MM.1S (cell line): Measurements from ENCODE around the gene NOSIP.

Experiments
- DNase-seq: peaks from one replicate; pipeline ENCODE4 v3.0.0-alpha.2; 2015
- H2AFZ ChIP-seq: fragments of 300-600 bp; sonication (generic); 2 replicates; pipeline ENCODE4 v1.6.0; 2016; ENCODE audit warnings: antibody characterized with exemption, low read length
- H3F3A ChIP-seq: fragments of 300-600 bp; sonication (generic); 2 replicates; pipeline ENCODE4 v1.6.1; 2016; ENCODE audit warnings: mild to moderate bottlenecking, antibody characterized with exemption, low read length, moderate library complexity, mixed read lengths; ENCODE audit not compliant: insufficient read depth
- H3K27ac ChIP-seq: fragments of 300-600 bp; sonication (generic); 2 replicates; pipeline ENCODE4 v1.5.1; 2016; ENCODE audit warnings: mild to moderate bottlenecking, low read length
- H3K27me3 ChIP-seq: fragments of 300-600 bp; sonication (generic); replicated peaks from 2 replicates; pipeline ENCODE4 v1.6.0; 2016; ENCODE audit warnings: low read length; ENCODE audit not compliant: insufficient read depth
- H3K36me3 ChIP-seq: fragments of 300-600 bp; sonication (generic); replicated peaks from 2 replicates; pipeline ENCODE4 v1.6.1; 2016; ENCODE audit warnings: mild to moderate bottlenecking, low read length, mixed read lengths; ENCODE audit not compliant: insufficient read depth
- H3K4me1 ChIP-seq: fragments of 300-600 bp; sonication (generic); 2 replicates; pipeline ENCODE4 v1.6.1; 2016; ENCODE audit warnings: low read length, mixed read lengths
- H3K4me2 ChIP-seq: fragments of 300-600 bp; sonication (generic); 2 replicates; pipeline ENCODE4 v1.6.0; 2016; ENCODE audit warnings: low read depth, low read length
- H3K4me3 ChIP-seq: fragments of 300-600 bp; sonication (generic); 2 replicates; pipeline ENCODE4 v1.5.1; 2016; ENCODE audit warnings: low read length, mixed read lengths
- H3K79me2 ChIP-seq: fragments of 300-600 bp; sonication (generic); 2 replicates; pipeline ENCODE4 v1.6.1; 2016; ENCODE audit warnings: mixed run types, low read length, mixed read lengths
- H3K9ac ChIP-seq: fragments of 300-600 bp; sonication (generic); 2 replicates; pipeline ENCODE4 v1.6.1; 2016; ENCODE audit warnings: low read length, mixed read lengths
- H3K9me2 ChIP-seq: fragments of 300-600 bp; sonication (generic); replicated peaks from 2 replicates; pipeline ENCODE4 v1.6.1; 2016; ENCODE audit warnings: mild to moderate bottlenecking, low read length, mixed read lengths; ENCODE audit not compliant: insufficient read depth
- H3K9me3 ChIP-seq: fragments of 300-600 bp; sonication (generic); replicated peaks from 2 replicates; pipeline ENCODE4 v1.6.1; 2016; ENCODE audit warnings: mild to moderate bottlenecking, low read length, mixed read lengths; ENCODE audit not compliant: insufficient read depth
- H4K20me1 ChIP-seq: fragments of 300-600 bp; sonication (generic); 2 replicates; pipeline ENCODE4 v1.6.1; 2016; ENCODE audit warnings: mild to moderate bottlenecking, low read length, moderate library complexity, mixed read lengths; ENCODE audit not compliant: insufficient read depth
- CTCF ChIP-seq: fragments of 300-600 bp; sonication (generic); IDR thresholded peaks from 2 replicates; pipeline ENCODE4 v1.5.1; 2016; ENCODE audit warnings: antibody characterized with exemption, low read length, mixed read lengths
- EZH2 ChIP-seq: fragments of 300-600 bp; sonication (generic); optimal IDR thresholded peaks from 2 replicates; pipeline ENCODE3; 2017; ENCODE audit warnings: low read depth, mild to moderate bottlenecking, antibody characterized with exemption, low read length, mixed read lengths
- EZH2phosphoT487 ChIP-seq: fragments of 300-600 bp; sonication (generic); IDR thresholded peaks from 2 replicates; pipeline ENCODE4 v1.6.1; 2018; ENCODE audit warnings: antibody characterized with exemption, low read length

NOSIP gene

DNA sequence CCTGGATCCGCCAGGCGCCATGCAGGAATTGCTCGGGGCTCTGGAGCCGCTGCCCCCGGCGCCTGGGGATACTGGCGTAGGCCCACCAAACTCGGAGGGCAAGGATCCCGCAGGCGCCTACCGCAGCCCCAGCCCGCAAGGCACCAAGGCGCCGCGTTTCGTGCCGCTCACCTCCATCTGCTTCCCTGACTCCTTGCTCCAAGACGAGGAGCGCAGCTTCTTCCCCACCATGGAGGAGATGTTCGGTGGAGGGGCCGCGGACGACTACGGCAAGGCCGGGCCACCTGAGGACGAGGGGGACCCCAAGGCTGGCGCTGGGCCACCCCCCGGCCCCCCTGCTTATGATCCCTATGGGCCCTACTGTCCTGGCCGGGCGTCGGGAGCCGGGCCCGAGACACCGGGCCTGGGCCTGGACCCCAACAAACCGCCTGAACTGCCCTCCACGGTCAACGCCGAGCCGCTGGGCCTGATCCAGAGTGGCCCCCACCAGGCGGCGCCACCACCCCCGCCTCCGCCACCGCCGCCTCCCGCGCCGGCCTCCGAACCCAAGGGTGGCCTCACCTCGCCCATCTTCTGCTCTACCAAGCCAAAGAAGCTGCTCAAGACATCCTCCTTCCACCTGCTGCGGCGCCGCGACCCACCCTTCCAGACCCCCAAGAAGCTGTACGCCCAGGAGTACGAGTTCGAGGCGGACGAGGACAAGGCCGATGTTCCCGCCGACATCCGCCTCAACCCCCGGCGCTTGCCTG is 16.8 kb upstream of the NOSIP start:
- Histone ChIP-seq H4K20me1 (no peaks in the 10 kb centered on the region), H3K4me1 (peaks cover 6% of the 10 kb centered on the region), H3K9ac (no peak overlapping the region), H3K9me2 (no peaks in the 10 kb centered on the region), H3K27ac (no peak overlapping the region), H3K9me3 (no peaks in the 10 kb centered on the region), H3F3A (peaks cover 4% of the 10 kb centered on the region), H3K27me3 (no peaks in the 10 kb centered on the region), H3K79me2 (peaks cover 55% of the 10 kb centered on the region), H2AFZ (no peak overlapping the region), H3K4me3 (no peak overlapping the region), H3K4me2 (no peak overlapping the region), H3K36me3 (no peaks in the 10 kb centered on the region)
- TF ChIP-seq EZH2phosphoT487 = no peak
- no peak for TF ChIP-seq CTCF
- TF ChIP-seq EZH2 = no peak
- DNase-seq = no peak

DNA sequence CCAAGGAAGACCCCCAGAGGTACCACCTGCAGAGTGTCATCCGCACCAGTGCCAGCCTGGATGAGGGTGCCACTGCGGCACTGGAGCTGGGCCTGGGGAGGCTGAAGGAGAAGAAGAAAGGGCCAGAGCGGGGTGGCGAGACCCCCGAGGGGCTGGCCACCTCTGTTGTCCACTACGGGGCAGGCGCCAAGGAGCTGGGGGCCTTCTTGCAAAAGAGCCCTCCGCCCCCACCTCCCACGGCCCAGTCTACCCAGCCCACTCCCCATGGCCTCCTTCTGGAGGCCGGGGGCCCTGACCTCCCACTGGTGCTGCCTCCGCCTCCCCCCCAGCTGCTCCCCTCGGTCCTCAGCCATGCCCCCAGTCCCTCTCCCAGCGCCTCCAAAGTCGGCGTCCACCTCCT is 16.1 kb upstream of the NOSIP start:
- Histone ChIP-seq H3K4me3 (no peak overlapping the region), H3K9me3 (no peaks in the 10 kb centered on the region), H3K4me2 (no peak overlapping the region), H3K27me3 (no peaks in the 10 kb centered on the region), H3K79me2 (peaks cover 57% of the 10 kb centered on the region), H2AFZ (no peak overlapping the region), H3K27ac (no peak overlapping the region), H3K4me1 (peaks cover 6% of the 10 kb centered on the region), H3K36me3 (no peaks in the 10 kb centered on the region), H3K9me2 (no peaks in the 10 kb centered on the region), H4K20me1 (no peaks in the 10 kb centered on the region), H3K9ac (no peak overlapping the region), H3F3A (peaks cover 9% of the 10 kb centered on the region)
- DNase-seq = no peak
- no peak for TF ChIP-seq EZH2phosphoT487
- no peak for TF ChIP-seq CTCF
- no peak for TF ChIP-seq EZH2

DNA sequence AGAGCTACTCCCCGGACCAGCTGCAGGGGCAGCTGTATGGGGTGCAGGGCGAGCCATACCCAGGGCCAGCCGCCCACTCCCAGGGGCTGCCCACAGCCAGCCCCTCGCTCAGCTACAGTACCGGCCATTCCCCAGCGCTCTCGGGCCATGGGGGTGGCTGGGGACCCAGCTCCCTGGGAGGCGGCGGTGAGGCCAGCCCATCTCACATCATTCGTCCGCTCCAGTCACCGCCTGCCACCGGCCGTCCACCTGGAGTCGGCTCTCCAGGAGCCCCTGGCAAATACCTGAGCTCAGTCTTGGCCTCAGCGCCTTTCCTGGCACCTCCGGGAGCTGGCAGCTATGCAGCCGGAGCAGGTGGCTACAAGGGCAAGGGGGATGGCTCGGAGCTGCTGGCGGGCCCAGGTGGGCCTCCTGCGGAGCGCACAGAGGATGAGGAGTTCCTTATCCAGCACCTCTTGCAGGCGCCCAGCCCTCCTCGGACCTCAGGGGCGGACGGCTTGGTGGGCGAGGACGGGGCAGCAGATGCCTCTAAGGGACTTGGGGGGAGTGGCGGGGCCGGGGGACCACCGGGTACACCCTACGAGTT is 15.6 kb upstream of the NOSIP start:
- H3K79me2 ChIP-seq = peaks cover 57% of the 10 kb centered on the region

More for the DNA sequence above, 15.6 kb upstream of the NOSIP start:
- no peak overlapping the region for H3K9ac ChIP-seq
- H3K4me3 ChIP-seq = no peak overlapping the region
- no peak overlapping the region for H2AFZ ChIP-seq
- H3K36me3 ChIP-seq = no peaks in the 10 kb centered on the region
- no peak overlapping the region for H3K4me2 ChIP-seq
- H3K4me1 ChIP-seq = peaks cover 6% of the 10 kb centered on the region
- H3K27ac ChIP-seq = no peak overlapping the region
- H4K20me1 ChIP-seq = no peaks in the 10 kb centered on the region
- TF ChIP-seq EZH2phosphoT487 = no peak
- no peak for TF ChIP-seq EZH2
- TF ChIP-seq CTCF = no peak
- H3F3A ChIP-seq = peaks cover 9% of the 10 kb centered on the region
- no peaks in the 10 kb centered on the region for H3K9me2 ChIP-seq
- no peaks in the 10 kb centered on the region for H3K9me3 ChIP-seq
- DNase-seq = no peak
- H3K27me3 ChIP-seq = no peaks in the 10 kb centered on the region
